ENCODE measurements around the gene MUC13. TPM values are rescaled to one million over a fixed set of nuclear protein-coding genes. Genes with fewer than 3 reads are reported as not detected.

Gene MUC13
- total RNA-seq, 1 experiment from 2014 or later = 0.13 TPM

DNA sequence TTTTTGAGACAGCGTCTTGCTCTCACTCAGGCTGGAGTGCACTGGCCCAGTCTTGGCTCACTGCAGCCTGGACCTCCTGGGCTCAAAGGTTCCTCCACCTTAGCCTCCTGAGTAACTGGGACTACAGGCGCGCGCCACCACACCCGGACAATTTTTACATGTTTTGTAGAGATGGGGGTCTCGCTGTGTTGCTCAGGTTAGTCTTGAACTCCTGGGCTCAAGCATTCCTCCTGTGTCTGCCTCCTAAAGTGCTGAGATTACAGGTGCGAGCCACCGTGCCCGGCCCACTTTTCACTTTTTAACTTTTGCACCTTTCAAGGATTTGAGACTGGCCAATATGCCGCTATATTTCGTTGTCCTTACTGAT lies 46.6 kb downstream of the MUC13 start:
- Histone ChIP-seq H3K4me3 (ENCODE audit: low read depth in 2 of 2, low read length in 2 of 2) (peak overlapping the region; percentile 64 to 71), H3K27ac (ENCODE audit: low read length) (peak overlapping the region; percentile 75)
- no peak for DNase-seq (ENCODE audit: low read depth, low spot score)

DNA sequence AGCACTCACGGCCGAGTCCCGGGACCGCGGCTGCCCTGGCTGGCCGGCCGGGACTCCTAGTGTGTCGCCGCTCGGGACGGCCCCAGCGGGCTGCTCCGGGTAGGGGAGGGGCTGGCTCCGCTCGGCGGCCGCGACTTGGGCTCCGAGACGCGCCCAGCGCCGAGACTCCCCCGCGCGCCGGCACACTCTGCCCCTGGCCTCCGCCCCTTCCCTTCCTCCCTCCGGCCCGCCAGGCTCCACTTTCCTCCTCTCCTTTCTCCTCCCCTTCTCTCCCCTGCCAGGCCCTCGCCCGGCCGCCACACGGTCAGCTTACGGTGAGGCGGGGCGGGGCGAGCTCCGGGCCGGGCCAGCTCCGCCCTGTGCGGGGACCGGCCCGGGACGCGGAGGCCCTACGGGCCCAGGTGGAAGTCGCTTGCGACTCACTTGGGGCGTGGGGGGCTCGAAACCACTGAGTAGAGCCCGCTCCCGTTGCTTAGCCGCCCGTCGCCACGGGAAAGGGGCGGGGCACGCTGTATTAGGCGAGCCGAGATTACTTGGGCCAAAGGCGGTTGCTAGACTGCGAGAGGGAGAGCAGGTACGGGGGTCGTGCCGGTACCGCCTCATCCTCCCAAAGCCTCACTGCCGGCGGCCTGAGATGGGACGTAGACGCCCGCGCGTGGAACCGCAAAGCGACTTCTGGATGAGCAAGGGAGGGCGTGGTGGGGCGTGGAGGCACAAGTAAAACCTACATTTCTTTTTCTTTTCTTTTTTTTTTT lies 47.2 kb downstream of the MUC13 start, which contains the start of gene ITGB5:
TSS of gene ITGB5 (minus strand) at position 189 of the 755 bp plus-strand sequence. CDS start 365 bp downstream, outside the sequence.
- intact Hi-C loops (cut with micrococcal nuclease; ENCODE audit: unreplicated experiment) (no loop called here), in situ Hi-C loops (cut with HindIII; ENCODE audit: low pct_unique_long_range_greater_than_20kb, low sequenced_read_pairs) (no loop called here)
- Histone ChIP-seq H3K27ac (ENCODE audit: low read length) (peak within 1 kb of the TSS; percentile 91), H3K4me3 (ENCODE audit: low read depth in 2 of 2, low read length in 2 of 2) (peak within 1 kb of the TSS; percentile 71 to 76), H3K27me3 (ENCODE audit: control insufficient read depth, insufficient read depth, low read length) (no peaks in the 10 kb centered on the region), H3K36me3 (ENCODE audit: control insufficient read depth, insufficient read depth, low read length) (no peaks in the 10 kb centered on the region), H3K9me3 (ENCODE audit: control insufficient read depth, insufficient read depth, low read depth, low read length) (no peaks in the 10 kb centered on the region), H3K4me1 (ENCODE audit: control insufficient read depth, insufficient read depth, low read length) (peaks cover 41% of the 10 kb centered on the region)
- peak; percentile 87 for ATAC-seq
- no peak for TF ChIP-seq TCF7L2 (IDR thresholded peaks at IDR 0.05; ENCODE audit: low read depth, low read length)
- TF ChIP-seq POLR2AphosphoS5 (IDR thresholded peaks at IDR 0.05; ENCODE audit: low read depth, low read length) = peak; percentile 50
- TF ChIP-seq SIN3A (IDR thresholded peaks at IDR 0.05; ENCODE audit: borderline replicate concordance, insufficient read depth, low read depth, low read length) = 0 out of 2 replicates have a peak, but pooled peaks have one; percentile 67
- TF ChIP-seq, protein P1, sequence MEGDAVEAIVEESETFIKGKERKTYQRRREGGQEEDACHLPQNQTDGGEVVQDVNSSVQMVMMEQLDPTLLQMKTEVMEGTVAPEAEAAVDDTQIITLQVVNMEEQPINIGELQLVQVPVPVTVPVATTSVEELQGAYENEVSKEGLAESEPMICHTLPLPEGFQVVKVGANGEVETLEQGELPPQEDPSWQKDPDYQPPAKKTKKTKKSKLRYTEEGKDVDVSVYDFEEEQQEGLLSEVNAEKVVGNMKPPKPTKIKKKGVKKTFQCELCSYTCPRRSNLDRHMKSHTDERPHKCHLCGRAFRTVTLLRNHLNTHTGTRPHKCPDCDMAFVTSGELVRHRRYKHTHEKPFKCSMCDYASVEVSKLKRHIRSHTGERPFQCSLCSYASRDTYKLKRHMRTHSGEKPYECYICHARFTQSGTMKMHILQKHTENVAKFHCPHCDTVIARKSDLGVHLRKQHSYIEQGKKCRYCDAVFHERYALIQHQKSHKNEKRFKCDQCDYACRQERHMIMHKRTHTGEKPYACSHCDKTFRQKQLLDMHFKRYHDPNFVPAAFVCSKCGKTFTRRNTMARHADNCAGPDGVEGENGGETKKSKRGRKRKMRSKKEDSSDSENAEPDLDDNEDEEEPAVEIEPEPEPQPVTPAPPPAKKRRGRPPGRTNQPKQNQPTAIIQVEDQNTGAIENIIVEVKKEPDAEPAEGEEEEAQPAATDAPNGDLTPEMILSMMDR (IDR thresholded peaks at IDR 0.05) = no peak
- TF ChIP-seq, protein P2, sequence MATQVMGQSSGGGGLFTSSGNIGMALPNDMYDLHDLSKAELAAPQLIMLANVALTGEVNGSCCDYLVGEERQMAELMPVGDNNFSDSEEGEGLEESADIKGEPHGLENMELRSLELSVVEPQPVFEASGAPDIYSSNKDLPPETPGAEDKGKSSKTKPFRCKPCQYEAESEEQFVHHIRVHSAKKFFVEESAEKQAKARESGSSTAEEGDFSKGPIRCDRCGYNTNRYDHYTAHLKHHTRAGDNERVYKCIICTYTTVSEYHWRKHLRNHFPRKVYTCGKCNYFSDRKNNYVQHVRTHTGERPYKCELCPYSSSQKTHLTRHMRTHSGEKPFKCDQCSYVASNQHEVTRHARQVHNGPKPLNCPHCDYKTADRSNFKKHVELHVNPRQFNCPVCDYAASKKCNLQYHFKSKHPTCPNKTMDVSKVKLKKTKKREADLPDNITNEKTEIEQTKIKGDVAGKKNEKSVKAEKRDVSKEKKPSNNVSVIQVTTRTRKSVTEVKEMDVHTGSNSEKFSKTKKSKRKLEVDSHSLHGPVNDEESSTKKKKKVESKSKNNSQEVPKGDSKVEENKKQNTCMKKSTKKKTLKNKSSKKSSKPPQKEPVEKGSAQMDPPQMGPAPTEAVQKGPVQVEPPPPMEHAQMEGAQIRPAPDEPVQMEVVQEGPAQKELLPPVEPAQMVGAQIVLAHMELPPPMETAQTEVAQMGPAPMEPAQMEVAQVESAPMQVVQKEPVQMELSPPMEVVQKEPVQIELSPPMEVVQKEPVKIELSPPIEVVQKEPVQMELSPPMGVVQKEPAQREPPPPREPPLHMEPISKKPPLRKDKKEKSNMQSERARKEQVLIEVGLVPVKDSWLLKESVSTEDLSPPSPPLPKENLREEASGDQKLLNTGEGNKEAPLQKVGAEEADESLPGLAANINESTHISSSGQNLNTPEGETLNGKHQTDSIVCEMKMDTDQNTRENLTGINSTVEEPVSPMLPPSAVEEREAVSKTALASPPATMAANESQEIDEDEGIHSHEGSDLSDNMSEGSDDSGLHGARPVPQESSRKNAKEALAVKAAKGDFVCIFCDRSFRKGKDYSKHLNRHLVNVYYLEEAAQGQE (IDR thresholded peaks at IDR 0.05; ENCODE audit: insufficient read depth in 1 of 2, low read depth in 2 of 2, low read length in 1 of 2) = no peak
- CTCF ChIA-PET = no interaction called here
- no peak for DNase-seq (ENCODE audit: low read depth, low spot score)
- BruUV-seq (replicated peaks) = no TSS peak
- POLR2A ChIA-PET = interaction anchor here (0.6 to 0.8 kb wide), 3 partner anchors 9 to 488 kb away, joined by 3 to 9 read pairs (median 6); partner anchors contain the start of gene ZNF148

More for the DNA sequence above, 46.6 kb downstream of the MUC13 start:
- in situ Hi-C loops (cut with HindIII; ENCODE audit: low pct_unique_long_range_greater_than_20kb, low sequenced_read_pairs) (no loop called here), intact Hi-C loops (cut with micrococcal nuclease; ENCODE audit: unreplicated experiment) (no loop called here)
- Histone ChIP-seq H3K4me1 (ENCODE audit: control insufficient read depth, insufficient read depth, low read length) (peaks cover 35% of the 10 kb centered on the region), H3K36me3 (ENCODE audit: control insufficient read depth, insufficient read depth, low read length) (no peaks in the 10 kb centered on the region), H3K9me3 (ENCODE audit: control insufficient read depth, insufficient read depth, low read depth, low read length) (no peaks in the 10 kb centered on the region), H3K27me3 (ENCODE audit: control insufficient read depth, insufficient read depth, low read length) (no peaks in the 10 kb centered on the region)
- BruUV-seq (replicated peaks) = TSS peak; percentile 89
- ChIA-PET POLR2A (interaction anchor here (0.6 to 0.8 kb wide), 3 partner anchors 8 to 487 kb away, joined by 3 to 9 read pairs (median 6); partner anchors contain the start of gene ZNF148), CTCF (no interaction called here)
- ATAC-seq = no peak
- TF ChIP-seq TCF7L2 (IDR thresholded peaks at IDR 0.05; ENCODE audit: low read depth, low read length) (no peak), POLR2AphosphoS5 (IDR thresholded peaks at IDR 0.05; ENCODE audit: low read depth, low read length) (no peak), SIN3A (IDR thresholded peaks at IDR 0.05; ENCODE audit: borderline replicate concordance, insufficient read depth, low read depth, low read length) (no peak)
- TF ChIP-seq, protein P2 (IDR thresholded peaks at IDR 0.05; ENCODE audit: insufficient read depth in 1 of 2, low read depth in 2 of 2, low read length in 1 of 2) = no peak
- TF ChIP-seq, protein P1 (IDR thresholded peaks at IDR 0.05) = no peak

Data from Panc1 (cell line).